GM21423 (cell line): Measurements from ENCODE around the gene SP2.

Experiments
- ATAC-seq: cut with Tn5 transposase; IDR thresholded peaks from one replicate; pipeline ENCODE4 v1.9.1; 2021; ENCODE audit warnings: mild to moderate bottlenecking, moderate library complexity; ENCODE audit not compliant: unreplicated experiment

Gene SP2

DNA sequence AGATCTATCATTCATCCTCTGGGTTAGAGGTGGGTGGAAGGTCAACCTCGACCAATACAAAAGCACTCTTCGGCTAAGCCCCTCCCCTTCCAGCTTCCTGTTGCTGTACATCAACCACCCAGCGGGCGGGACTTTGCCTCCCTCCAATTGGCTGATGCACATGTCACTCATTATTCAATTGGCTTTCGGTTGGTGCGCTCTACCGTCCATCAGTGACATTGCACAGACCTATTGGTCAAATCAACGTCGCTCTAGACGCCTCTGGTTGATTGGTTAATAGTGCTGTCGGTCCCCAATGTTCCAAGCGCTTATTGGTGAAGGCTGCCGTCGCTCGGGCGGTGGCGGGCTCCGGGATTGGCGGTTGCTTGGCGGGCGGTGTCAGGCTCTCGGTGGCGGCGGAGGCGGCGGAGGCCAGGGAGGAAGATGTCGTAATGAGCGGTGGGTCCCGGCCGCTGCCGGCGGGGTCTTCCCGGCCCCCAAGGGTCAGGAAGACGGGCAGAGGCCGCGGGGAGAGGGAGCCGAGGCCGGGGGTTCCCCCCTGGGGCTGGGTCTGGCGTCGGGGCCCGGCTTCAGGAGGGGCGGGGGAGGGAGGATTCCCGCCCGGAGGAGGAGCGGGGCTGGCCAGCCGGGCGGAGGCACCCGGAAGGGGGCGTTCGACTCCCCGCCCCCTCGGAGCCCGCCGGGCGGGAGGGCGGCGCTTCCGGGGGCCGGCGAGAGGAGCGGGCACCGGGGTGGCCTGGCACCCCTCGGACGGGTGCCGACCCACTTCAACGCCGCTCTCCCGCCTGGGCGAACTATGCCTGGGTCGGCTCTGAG, at the start of gene SP2:
SP2 (plus strand) TSS at position 381 of the 816 bp plus-strand sequence; CDS start at position 432, 51 bp downstream.
- ATAC-seq: peak; percentile 86

- ATAC-seq: no peak
Observed at GRCh38 chr17:47846716-47847340, 49.2 kb upstream of the SP2 start.

- no peak for ATAC-seq
Observed at GRCh38 chr17:47847341-47848197, 48.5 kb upstream of the SP2 start.

GRCh38 chr17:47848198-47848513, 47.9 kb upstream of the SP2 start:
- ATAC-seq: no peak

DNA sequence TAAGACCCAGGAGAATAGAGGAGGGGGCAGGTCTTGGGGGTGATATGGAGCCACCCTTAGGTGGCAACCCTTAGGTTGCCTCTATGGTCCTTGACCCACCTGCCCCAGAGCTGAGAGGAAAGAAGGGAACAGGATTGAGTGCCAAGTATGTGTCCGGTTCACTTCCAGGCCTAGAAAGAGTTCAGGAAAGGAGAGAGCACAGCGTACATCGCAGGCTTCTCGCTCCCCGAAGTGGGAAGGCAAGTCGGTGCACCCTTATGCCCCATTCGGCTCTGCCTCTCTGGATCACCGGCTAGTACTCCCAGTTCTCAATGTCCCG, 45.7 kb upstream of the SP2 start:
- no peak for ATAC-seq

DNA sequence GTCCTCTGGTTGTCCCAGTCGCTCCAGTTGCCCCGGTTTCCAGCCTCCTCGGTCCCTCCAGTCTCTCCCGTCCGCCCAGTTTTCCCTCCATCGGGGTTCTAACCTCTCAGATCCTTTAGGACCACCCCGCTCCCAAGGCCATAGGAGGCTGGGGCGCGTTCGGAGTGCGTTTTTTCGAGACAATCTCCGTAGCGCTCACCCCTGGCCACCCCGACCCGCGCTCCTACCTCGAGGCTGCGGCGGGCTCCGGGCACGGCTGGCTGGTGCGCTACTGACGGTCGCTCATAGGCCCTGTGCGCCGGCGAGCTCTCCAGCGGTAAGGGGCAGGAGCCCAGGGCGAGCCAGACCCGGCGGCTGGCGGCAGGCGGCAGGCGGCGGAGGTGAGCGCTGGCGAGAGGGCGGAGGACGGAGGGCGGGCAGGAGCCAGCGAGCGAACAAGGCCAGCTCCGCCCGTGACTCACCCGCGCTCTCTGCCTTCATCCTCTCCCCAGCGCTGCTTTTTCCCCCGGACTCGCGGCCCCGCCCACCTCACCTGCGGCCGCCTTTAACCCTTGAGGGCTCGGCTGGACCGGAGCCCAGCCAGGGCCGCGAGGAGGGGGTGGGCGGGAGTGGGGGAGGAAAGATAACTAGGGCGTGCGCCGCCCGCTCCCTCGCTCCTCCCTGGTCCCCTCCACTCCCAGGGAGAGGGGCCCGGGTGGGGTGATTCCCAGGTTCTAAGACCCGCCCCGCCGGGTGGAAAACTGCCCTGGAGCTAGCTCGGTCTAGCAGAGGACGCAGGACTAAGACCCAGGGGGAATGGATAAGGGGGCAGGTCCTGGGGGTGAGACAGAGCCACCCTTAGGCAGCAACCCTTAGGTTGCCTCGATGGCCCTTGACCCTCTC, 45.1 kb upstream of the SP2 start, which contains the start of gene SP6:
SP6 (minus strand) TSS at position 472 of the 882 bp plus-strand sequence. CDS start 2,734 bp downstream, outside the sequence.
- ATAC-seq: no peak

GRCh38 chr17:47851764-47852112, 44.3 kb upstream of the SP2 start:
- no peak for ATAC-seq

- ATAC-seq: no peak
Observed at GRCh38 chr17:47852113-47852949, 43.7 kb upstream of the SP2 start.

DNA sequence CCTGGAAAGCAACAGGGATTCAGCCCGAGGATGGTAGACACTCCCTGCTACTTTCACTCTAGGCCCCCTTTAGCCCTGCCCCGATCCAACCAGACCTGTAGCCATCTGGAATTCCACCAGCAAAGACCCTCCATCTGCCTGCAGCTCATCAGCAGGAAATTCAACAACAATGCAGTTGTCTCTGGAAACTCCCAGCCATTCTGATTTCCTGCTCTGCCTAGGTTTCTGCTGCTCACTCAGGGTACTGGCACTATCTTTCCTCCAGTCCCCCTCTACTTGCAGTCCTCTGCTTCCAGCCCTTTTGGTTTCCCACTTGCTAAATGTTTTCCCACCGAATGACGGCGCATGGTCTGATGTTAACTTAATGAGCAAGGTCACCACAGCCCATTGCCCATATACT, 42.4 kb upstream of the SP2 start:
- no peak for ATAC-seq

- ATAC-seq: no peak
Observed at GRCh38 chr17:47855737-47856136, 40.3 kb upstream of the SP2 start.

DNA sequence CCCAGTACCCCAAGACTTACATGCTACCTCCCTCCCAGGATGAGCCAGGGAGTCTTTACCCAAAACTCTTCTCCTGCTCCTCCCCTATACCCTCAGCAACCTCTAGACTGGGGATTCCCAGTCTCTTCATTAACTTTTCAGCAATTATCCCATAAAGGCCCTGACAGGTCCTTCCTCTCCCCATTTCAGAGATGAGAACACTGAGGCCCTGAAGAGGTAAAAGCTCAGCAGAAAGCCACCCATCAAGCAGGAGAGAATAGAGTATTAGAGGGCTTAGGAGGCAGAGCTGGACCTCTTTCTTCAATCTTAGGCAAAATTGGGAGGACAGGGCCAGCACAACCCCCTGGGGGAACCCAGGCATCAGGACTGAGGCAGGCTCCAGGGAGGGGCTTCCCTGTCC, 39.2 kb upstream of the SP2 start:
- no peak for ATAC-seq

DNA sequence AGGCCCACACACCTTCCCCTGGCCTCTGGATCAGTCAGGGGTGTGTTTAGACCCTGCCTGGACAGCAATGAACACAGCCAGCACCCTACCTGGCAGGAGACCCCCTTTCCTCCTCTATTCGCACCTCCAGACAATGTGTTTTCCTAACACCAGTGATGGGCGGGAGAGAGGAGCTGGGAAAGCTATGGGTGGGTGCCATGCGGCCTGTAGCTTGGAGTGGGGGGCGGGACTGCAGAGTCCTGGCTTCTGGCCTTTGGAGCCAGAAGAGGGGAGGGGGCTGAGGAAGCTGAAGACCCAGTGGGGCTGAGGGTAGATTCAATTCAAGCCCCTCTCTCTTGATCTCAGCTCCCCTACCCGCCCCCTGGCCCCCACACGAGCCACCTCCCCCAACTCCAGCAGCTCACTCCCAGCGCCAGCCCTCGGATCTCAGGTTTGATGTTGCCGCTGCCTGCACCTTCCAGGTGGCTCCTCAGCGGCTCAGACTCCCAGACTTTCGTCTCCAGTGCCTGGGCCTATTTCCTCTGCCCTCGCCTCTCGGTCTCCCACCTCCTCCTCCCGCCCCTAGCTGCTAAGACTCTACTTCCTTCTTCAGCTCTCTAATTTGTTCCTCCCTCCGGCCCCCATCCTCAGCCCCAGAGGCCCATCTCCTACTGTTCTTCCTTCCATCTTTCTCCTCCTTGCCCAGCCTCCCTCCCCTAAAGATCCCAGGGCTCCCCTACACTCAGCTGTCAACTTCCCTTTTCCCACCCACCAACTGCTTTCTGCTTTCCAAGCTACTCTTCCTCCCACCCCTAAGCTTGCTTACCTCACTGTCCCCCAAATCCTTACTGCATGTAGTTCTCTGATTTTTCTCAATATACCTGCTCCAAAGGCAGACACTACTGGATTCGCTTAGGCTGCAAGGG, 38.2 kb upstream of the SP2 start:
- ATAC-seq: no peak

GRCh38 chr17:47860386-47860785, 35.6 kb upstream of the SP2 start:
- no peak for ATAC-seq

- ATAC-seq: no peak
Observed at GRCh38 chr17:47862621-47863440, 33.2 kb upstream of the SP2 start.

GRCh38 chr17:47864791-47865216, 31.2 kb upstream of the SP2 start:
- ATAC-seq: no peak

- no peak for ATAC-seq
Observed at GRCh38 chr17:47866941-47867340, 29.1 kb upstream of the SP2 start.

GRCh38 chr17:47867813-47868533, 28.1 kb upstream of the SP2 start:
- no peak for ATAC-seq
